HCT116 (cell line): ENCODE data around the gene IRF9.

Experiments
- CTCF ChIP-seq, 3 experiments: fragments of 200-600 bp in 1 of 3; sonication (generic) in 1 of 3; IDR thresholded peaks in 2 of 3; conservative IDR thresholded peaks in 1 of 3; 2 replicates each; pipeline ENCODE4 v1.5.1; 2012 to 2017; ENCODE audit warnings: low read depth in 2 of 3, low read length in 2 of 3, antibody characterized with exemption in 1 of 3, borderline replicate concordance in 1 of 3, control low read depth in 1 of 3, mild to moderate bottlenecking in 1 of 3, mixed read lengths in 1 of 3, mixed run types in 1 of 3, moderate library complexity in 1 of 3; ENCODE audit not compliant: insufficient read depth in 1 of 3
- EZH2 ChIP-seq: fragments of 200-600 bp; sonication (generic); IDR thresholded peaks from 2 replicates; pipeline ENCODE4 v1.6.1; 2017; ENCODE audit warnings: antibody characterized with exemption, mixed run types
- RAD21 ChIP-seq: IDR thresholded peaks from 2 replicates; pipeline ENCODE4 v1.6.1; 2012; ENCODE audit warnings: low read depth, mild to moderate bottlenecking

- TF ChIP-seq EZH2 (no peak), RAD21 (no peak), CTCF (IDR thresholded peaks at IDR 0.05 in 2 of 3, conservative IDR thresholded peaks at IDR 0.05 in 1 of 3; ENCODE audit: borderline replicate concordance in 1 of 3, insufficient read depth in 1 of 3, low read depth in 2 of 3, low read length in 2 of 3) (no peak)
These were observed 25.6 kb upstream of the IRF9 start for GRCh38 chr14:24135584-24135833.
